Stimulated activated CD8-positive, alpha-beta memory T cell treated with anti-CD3 and anti-CD28 coated beads, Interleukin-15, amount 100 ng/mL, for 4 hours (primary cell): ENCODE results near the gene HOXB3.

ENCODE experiments used
- DNase-seq, 2 donors: peaks; one replicate each; pipeline ENCODE4 v3.0.0-alpha.2; 2020; ENCODE audit warnings: low read depth in 2 of 2

HOXB3 gene

DNA sequence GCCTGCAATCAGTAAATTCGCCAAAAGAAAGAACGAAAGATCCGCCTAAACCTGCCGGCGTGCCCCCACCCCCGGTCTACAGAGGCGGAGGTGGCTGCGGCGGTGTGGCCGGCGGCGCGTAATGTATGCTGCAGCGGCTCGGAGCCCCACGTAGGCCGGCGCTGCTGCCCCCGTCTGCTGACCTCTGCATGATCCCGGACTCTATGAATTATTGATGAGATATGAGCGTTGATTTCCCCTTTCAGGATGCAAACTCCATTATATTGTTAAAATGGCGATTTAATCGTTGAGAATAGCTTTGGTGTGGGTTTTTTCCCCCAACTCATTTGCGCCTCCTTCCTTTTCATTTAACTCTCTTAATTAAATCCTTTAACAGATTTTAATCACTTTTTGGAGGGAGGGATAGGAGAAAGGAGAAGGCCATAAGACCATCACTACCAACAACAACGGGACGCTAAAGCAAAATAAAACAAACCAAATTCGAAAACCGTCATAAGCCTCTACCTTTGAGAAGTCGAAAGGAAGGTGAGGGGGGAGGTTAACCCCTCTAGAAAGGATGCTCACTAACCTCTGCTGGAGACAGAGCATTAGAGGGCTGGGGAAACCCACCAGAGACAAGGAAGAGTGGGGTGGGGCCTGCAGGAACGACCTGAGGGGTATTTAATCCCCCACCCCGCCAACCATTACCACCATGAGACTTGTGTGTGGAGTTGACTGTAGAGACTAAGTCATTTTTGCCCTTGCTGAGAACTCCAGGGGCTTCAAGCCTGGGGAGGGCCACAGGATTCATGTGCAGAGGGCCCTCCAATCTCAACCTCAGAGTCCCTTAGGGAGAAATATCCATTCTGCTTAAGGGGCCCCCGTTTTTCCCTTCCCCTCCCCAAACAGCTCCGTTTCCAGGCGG lies 3.4 kb downstream of the HOXB3 start:
- DNase-seq: no peak

DNA sequence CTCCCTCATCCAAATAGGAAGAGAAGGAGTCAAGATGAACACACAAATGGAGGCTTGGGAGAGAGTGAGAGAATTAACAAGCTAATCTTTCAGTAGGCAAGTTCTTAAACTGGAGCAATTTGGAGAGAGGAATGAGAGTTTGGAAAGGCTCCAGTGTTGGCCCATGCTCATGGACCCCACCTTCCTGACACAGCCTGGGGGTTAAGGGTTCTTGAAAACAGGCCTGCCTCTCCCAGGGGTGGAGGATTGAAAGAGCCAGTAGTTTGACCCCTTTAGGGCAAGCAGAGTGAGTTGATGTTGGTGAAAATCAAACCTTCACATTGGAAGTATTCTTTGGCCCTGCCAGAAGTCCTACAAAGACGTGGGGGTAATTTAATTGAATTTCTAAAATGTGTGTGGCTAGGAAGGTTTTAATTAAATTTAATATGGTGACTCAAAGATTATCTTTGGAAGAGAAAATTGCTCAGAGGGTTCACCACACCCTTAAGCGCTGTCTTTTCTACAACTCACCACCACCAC lies 5.8 kb downstream of the HOXB3 start:
- DNase-seq: no peak

DNA sequence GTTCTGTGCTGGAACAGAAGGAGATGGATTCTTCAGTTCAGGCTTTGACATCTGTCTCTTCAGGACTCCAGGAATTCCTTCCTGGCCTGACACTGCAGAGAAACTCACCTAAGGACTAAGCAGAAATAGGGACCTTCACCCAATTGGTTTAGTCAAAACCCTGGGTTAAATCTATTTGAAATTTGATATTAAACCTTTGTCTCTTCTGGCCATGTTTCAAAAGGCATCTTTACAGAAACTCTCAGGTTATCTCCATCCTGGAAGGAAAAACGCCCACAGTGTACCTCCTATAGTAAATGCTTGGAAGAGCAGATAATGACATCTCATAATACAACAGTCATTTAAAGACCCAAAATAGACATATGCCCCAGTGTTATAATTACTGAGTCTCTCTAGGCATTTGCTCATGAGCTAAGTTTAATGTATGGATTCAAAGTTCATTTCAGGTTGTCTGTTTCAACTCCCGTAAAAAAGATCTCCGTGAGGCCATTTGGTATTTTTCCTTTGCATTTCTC lies 6.3 kb downstream of the HOXB3 start:
- DNase-seq: no peak

DNA sequence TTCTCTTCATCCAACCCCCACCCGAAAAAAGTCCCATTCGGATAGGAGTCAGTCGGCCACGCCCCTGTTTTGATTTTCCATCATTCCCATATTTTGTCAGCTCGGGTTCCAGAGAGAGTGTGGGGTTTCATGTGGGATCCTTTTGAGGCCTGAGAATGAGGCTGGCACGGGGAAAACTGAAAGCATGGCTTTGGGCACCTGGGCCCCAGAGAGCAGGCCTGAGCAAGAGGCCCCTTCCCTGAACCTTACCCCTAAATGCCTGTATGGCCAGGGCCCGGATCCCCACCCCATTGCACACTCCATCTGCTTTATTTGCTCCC lies 7.3 kb downstream of the HOXB3 start:
- DNase-seq: no peak

DNA sequence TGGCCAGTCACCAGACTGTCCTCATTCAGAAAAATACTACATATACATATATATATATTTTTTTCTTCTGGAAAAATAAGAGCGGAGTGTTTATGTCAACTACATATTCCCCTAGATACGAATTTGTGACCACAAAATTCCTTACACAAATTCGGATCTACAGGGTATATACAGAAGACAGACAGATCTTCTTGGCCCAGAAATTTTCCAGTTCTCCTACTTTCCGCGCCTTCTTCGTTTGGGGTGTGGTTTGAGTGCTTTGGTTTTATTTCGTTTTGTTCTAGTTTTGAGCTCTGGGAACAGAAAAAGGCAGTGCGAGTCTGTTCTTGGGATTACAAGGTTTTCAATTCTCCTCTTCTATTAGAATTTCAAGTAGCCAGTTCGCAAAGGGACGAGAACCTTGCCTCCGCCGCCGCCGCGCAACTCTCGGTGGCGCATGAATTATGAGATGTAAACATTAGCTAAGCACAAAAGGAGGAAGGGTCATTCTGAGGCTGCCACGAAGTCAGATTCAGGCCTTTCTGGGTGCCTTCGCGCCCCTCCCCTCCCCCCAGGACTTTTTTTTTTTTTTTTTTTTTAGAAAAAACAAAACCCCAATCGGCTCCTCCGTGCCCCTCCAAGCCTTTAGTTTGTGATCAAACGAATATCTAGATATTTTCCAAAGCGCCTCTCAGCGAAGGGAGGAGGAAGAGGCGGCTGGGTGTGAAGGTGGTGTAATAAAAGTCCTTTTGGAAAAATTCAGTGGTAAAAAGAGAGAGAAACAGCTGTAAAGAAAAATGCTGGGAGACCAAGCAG lies 10.1 kb downstream of the HOXB3 start:
- no peak for DNase-seq

DNA sequence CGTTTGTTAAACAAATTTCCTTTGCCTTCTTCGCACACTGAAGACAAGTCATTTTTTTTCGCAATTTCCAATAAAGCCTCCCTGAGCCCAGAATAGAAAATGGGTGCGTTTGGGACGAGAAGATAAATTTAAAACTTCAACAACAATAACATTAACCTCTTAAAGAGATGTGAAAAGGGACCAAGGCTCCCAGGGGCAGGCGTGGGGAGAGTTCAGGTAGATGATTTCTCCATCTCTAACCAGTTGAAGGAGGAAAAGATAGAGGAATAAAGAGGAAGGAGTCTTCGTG lies 10.6 kb downstream of the HOXB3 start:
- DNase-seq: no peak

DNA sequence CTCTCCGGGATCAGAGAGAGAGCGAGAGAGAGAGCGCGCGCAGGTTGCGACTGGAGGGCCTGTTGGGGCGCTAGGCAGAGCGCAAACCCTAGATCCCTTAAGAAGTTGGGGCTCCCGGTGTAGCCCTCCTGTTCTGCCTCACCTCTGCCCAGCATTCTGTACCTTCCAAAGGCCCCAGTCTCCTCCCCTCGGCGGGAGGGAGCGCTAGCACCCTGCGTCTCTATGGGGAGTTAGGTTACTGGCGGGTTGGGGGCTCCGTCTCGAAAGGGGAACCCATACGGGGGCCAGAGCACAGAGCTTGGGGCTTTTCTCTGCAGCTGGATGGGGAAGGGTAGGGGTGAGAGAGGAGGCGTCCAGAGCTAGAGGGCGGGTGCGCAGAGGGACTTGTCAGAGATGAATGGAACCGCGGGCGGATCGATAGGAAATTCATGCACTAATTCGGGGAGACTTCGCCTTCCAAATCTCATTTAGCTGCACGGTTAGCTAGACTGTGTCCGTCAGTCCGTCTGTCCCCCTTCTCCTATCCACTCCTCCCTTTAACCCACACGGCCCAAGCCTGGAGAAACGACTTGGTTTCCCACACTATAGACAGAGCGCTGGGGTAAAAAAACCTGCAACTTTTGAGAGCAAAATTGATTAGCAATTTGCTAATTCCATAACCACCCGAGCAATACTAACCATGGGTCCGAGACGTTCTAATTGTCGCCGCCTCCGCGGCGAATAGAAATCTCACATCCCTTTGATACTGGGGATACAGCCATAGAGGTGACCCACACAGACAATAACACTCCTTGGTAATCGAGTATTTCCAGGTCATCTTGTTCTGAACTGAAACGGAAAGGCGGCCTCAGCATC lies 11.2 kb downstream of the HOXB3 start:
- DNase-seq: no peak

DNA sequence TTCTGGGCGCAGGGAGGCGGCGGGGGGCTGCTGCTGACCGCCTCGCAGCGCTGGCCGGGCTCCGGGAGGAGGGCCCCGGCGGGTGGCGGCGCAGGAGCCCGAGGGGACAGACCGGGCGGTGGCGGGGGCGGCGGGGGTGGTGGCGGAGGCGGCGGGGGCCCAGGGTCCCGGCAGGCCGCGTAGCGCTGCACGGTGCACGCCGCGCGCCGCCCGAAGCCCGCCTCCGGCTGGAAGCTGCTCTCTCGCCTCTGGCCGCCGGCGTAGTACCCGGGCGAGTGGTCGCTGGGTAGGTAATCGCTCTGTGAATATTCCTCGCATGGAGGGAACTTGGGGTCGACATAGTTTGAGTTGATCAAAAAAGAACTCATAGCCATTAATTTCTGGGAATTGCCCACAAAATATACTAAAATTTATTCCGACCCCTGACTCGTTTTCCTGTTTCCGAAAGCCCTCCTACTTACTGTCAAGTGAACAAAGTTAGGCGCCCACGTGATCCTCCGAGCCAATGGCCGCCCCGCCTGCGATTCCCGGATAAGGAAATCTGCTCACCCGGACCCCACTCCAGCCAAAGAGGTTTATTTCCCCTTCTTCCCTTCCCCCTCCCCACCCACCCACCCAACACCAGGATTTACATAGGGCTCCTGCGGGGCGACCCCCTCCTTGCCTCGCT lies 12.0 kb downstream of the HOXB3 start, which contains the start of gene HOXB4:
Gene HOXB4, minus strand, starts transcription at position 405 of the 670 bp plus-strand sequence. Its CDS starts 31 bp downstream, at position 374.
- DNase-seq: peak in 1 of 2 donors; percentile 37

DNA sequence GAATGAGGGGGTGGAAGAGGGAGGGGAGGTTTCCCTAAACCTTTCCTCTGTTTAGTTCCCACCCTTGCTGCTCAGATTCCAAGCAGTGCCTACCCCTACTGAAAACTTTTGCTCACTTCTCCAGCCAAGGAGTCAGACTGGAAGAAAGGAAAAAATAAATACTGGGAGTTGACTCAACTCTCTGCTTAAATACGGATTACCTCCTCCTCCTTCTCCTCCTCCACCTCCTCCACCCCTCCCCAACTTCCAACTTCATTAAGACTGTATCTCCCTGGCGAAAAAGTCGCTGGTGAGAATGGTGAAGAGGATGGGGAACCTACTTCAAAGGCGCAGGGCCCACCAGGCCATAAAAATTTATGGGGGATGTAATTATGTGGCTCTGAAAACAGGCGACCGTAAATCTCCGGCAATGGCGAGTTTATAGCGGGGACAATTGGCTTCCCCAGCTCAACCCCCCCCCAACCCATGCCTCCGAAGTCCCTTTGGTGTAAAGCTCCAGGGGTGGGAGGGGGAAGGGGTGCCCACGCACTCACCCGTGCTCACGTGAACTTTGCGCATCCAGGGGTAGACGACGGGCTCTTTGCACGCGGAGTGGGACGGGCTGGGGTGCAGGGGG lies 12.6 kb downstream of the HOXB3 start:
- DNase-seq: no peak

DNA sequence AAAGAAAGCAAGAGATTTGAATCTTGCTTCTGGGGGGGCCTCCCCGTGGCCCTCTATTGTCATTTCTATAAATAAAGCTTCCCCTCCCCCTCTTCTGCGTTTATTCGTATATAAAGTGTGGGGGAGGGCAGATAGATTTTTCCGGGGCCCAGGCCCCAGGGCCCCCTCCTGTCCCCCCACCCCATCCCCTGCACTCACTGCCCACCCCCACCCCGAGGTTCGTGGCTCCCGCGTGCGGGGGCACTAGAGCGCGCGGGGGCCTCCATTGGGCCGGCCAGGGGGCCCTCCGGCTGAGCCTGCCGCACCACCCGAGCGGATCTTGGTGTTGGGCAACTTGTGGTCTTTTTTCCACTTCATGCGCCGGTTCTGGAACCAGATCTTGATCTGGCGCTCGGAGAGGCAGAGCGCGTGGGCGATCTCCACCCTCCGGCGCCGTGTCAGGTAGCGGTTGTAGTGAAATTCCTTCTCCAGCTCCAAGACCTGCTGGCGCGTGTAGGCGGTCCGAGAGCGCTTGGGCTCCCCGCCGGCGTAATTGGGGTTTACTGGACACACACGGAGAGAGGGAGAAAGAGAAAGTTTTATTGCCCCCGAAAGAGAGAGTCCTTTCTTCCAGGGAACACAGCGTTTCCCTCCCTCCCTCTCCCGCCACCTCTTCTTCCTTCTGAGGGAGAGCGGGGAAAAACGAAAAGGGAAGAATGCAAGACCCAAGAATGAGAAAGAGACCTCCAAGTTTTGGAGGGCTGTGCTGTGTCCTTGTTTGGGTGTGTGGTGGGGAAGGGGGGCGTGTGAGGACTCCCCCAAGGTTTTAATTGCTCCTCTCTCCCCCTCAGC lies 13.3 kb downstream of the HOXB3 start:
- DNase-seq: no peak

DNA sequence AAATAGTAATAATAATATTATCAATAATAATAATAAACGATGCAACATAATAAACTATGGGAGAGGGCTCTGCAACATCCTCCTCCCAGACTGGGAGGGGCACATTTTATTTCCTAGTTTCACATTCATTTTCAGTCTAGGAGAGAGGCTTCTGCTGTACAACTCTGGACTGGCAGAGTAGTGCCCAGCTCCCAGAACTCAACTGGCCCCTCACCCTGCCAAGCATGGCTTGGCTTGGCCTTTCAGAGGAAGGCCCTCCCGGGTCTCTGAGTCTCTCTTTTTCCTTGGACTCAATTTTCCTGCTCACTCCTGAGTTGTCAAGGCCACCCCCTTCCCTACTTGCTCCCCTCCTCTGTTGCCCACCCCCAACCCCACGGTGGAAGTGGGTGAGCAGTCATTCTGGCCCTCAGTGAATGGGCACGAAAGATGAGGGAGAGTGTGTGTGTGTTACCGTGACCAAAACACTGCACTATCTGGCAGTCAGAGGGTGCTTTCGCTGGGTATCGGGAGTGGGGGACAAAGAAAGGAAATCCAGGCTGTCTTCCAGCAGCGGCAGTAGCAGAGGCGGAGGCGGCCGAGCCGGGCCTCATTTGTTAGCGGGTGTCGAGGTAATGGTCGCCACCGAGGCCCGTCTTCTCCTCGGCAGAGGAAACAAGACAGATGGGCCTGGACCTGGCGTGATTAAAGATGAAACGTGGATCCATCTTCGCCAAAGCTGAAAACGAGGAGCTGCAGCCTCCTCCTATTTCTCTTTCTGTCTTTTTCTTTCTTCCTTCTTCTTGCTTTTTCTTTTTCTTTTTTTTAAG lies 14.2 kb downstream of the HOXB3 start:
- DNase-seq: no peak

DNA sequence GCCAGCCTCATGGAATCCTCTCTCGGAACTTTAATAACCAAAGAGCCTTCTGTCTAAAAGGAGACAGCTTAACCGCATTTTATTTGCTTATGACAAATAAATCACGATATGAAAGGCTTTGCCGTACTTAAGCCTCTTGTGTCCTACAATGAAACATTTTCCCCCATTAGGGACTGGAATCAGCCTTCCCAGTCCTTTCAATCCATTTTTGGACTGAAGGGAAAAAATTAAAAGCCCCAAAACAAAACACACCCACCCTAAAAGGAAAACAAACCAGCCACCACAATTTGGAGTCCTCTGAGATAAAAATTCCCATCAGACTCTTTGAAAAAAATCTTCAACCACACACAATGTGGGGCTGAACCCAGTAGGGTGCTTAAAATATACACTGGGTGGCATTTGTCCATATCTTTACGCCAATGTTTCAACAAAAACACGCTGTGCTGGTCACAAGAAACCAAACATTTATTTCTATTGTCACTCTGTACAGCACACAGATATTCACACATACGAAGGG lies 14.9 kb downstream of the HOXB3 start:
- DNase-seq: no peak

DNA sequence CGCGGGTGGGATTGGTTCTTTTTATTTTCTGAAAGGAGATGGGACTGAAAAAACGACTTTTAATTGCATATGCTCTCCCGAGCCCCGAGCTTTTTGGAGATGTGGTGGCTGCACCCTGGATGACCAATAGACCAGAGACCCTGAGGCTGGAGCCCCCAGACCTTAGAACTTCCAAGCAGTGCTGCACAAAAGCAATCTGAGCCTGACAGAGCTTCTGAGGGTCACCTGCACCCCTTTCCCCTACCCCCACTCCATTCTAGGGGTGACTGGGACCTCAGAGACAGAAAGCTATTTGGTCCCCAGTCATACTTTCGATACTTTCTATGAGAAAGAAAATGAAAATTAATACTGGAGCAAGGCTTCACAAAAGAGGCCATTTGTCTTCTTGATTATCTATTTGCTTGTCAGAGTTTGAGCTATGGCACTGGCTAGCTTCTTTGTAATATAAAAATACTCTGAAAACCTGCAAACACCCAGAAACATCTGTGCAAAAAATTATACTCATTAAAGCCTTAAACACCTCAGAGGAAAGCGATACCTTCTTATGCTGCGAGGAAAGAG lies 15.5 kb downstream of the HOXB3 start:
- no peak for DNase-seq

DNA sequence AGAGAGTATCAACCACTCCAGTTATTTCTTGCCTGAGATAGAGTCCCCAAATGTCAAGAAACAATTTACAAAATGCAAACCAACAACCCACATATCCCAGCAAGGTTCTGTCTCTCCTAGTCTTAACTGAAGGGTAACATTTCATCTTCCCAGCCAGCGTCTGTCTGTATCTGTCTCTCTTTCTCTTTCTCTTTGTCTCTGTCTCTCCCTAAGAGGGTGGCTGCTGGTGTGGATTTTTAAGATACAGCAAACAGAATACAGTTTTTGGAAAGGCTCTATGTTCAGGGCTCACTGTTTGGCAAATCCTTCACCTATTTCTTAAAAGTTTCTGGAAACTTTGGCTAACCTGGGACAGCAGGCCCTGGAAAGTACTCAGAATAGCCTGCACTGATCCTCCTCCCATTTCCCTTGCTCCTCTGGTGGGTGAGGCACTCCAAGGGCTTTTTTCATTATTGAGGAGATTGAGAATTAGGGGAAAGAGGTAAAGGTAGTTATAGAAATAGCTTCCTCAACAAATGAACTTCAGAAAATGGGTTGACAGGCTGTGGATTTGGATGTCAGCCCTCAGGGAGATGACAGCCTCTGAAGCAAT lies 18.1 kb downstream of the HOXB3 start:
- DNase-seq: no peak

DNA sequence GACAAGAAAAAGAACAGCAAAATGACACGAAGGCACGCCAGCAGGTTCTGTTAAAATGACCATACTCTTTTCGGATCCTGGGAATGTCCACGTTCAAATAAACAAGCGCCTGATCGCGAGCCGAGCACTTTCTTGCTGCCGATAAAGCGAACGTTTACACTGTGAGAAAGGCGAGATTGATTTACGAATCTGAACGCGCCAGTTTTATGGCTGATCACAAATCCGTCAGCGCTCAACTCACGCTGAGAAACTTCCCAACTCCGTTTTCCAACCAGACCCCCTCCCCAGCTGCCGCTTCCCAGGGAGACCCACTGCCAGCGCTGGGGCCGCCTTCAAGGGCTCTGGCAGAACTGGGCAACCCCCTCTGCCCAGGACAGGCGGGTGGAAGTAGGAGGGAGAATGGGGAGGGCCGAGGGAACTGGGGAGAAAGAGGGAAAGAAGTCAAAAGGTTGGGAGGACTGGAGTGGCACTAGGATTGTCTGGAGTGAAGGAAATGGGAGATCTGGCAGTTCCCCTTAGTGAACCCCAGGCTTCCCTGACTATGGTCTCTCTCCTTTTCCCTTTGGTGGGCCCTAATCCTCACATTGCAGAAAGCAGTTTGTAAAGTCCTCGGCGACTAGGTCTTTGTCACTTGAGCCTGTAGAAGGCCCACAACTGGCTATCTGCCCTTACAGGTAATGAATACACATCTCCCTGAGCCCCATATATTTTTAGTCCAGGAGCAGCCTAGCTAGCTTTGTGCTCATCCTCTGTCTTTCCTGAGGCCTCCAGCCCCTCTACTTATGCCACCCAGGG lies 18.8 kb downstream of the HOXB3 start:
- no peak for DNase-seq

DNA sequence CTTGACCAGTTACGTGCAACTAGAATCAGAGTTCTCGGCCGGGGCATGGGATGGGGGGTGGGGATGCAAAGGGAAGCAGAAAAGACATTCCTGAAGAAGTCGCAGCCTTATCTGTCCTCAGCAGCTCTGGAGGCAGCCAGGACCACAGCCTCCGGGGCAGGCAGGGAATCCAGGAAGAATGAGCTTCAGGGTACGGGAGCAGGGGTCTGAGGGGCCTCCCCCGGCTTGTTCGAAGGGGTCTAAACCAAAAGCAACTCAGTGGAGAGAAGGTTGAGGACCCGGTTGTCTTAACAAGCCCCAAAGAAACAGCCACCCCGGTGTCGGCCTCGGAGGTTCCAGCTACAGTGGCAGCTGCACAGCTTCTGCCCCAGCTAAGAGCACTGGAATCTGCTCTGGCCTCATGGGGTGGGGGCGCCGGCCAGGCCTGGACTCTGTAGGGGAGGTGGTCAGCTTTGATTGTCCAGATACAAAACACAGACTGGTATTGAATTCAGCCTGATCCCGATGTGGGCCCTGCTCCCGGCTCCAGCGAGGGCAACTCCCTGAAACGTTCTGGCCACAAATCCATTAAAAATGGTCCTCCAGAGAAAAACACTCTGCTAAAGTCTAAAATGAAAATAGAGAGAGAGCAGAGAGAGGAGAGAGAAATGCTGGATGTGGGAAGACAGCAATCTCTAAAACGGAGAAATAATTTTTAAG lies 19.6 kb downstream of the HOXB3 start:
- no peak for DNase-seq
